GM13977 (cell line): ENCODE results near the gene TAL1.

Source experiments
- DNase-seq: peaks from one replicate; pipeline ENCODE4 v3.0.0; 2012; ENCODE audit warnings: low spot score
- CTCF ChIP-seq: IDR thresholded peaks from 2 replicates; pipeline ENCODE4 v1.5.1; 2012; ENCODE audit warnings: mild to moderate bottlenecking, control low read depth; ENCODE audit not compliant: insufficient read depth; ENCODE audit errors: extremely low read depth, missing control alignments
- in situ Hi-C: fragments of 300-500 bp; cut with MboI; formaldehyde crosslinking; loops from one replicate; pipeline ENCODE4 v1.12.0; 2022; ENCODE audit warnings: low sequenced_read_pairs, low pct_unique_long_range_greater_than_20kb, mixed read lengths, inconsistent platforms; ENCODE audit not compliant: unreplicated experiment

TAL1 gene

GRCh38 chr1:47182676-47183235 is 49.3 kb downstream of the TAL1 start:
- no peak for TF ChIP-seq CTCF
- DNase-seq: no peak
- in situ Hi-C loops: loop anchor here (25.0 kb wide), 1 partner anchor 530 kb away; no protein-coding TSS in a partner anchor

GRCh38 chr1:47181955-47182675 is 49.9 kb downstream of the TAL1 start:
- TF ChIP-seq CTCF: no peak
- in situ Hi-C loops: loop anchor here (25.0 kb wide), 1 partner anchor 530 kb away; no protein-coding TSS in a partner anchor
- DNase-seq: no peak

GRCh38 chr1:47181095-47181954 is 50.7 kb downstream of the TAL1 start:
- TF ChIP-seq CTCF: no peak
- DNase-seq: no peak
- in situ Hi-C loops: loop anchor here (25.0 kb wide), 1 partner anchor 531 kb away; no protein-coding TSS in a partner anchor

GRCh38 chr1:47180603-47181094 is 51.4 kb downstream of the TAL1 start:
- in situ Hi-C loops: loop anchor here (25.0 kb wide), 1 partner anchor 532 kb away; no protein-coding TSS in a partner anchor
- TF ChIP-seq CTCF: no peak

GRCh38 chr1:47179988-47180563 is 51.9 kb downstream of the TAL1 start:
- in situ Hi-C loops: loop anchor here (25.0 kb wide), 1 partner anchor 532 kb away; no protein-coding TSS in a partner anchor
- no peak for DNase-seq
- no peak for TF ChIP-seq CTCF

More at GRCh38 chr1:47180603-47181094, 51.4 kb downstream of the TAL1 start:
- DNase-seq: no peak
